ENCODE results near the gene CHRD. TPM values are rescaled to one million over a fixed set of nuclear protein-coding genes. Genes with fewer than 3 reads are reported as not detected.

The CHRD gene
- total and polyA plus RNA-seq, 4 donors: 11.4 to 23.7 (median 17.8) TPM

- no peak overlapping the region for H3K4me3 ChIP-seq (ENCODE audit: low read depth, low read length)
Measured at GRCh38 chr3:184346480-184347190, 33.2 kb upstream of the CHRD start.

GRCh38 chr3:184347321-184348056 is 32.4 kb upstream of the CHRD start:
- Histone ChIP-seq H3K36me3 (ENCODE audit: control insufficient read depth, insufficient read depth, low read length) (peaks cover 58% of the 10 kb centered on the region), H3K9me3 (ENCODE audit: control insufficient read depth, insufficient read depth, low read length) (no peaks in the 10 kb centered on the region), H3K4me3 (ENCODE audit: low read depth, low read length) (no peak overlapping the region), H3K27me3 (ENCODE audit: control insufficient read depth, insufficient read depth, low read length) (no peaks in the 10 kb centered on the region), H3K4me1 (ENCODE audit: control insufficient read depth, insufficient read depth, low read length) (peaks cover 50% of the 10 kb centered on the region), H3K27ac (ENCODE audit: low read depth, low read length) (peak overlapping the region; percentile 25)
- DNase-seq (ENCODE audit: low read depth in 4 of 6, low spot score in 6 of 6): peak in 1 of 6 donors; percentile 47
- 85% methylated on average over 8 of the region's 12 CpGs for WGBS (ENCODE audit: insufficient coverage)

More at GRCh38 chr3:184346480-184347190, 33.2 kb upstream of the CHRD start:
- DNase-seq (ENCODE audit: low read depth in 4 of 6, low spot score in 6 of 6): no peak
- H3K27me3 ChIP-seq (ENCODE audit: control insufficient read depth, insufficient read depth, low read length): no peaks in the 10 kb centered on the region
- 82% methylated on average over 18 of the region's 20 CpGs for WGBS (ENCODE audit: insufficient coverage)
- peaks cover 58% of the 10 kb centered on the region for H3K36me3 ChIP-seq (ENCODE audit: control insufficient read depth, insufficient read depth, low read length)
- H3K27ac ChIP-seq (ENCODE audit: low read depth, low read length): no peak overlapping the region
- H3K4me1 ChIP-seq (ENCODE audit: control insufficient read depth, insufficient read depth, low read length): peaks cover 41% of the 10 kb centered on the region
- H3K9me3 ChIP-seq (ENCODE audit: control insufficient read depth, insufficient read depth, low read length): no peaks in the 10 kb centered on the region

GRCh38 chr3:184348057-184348382 is 31.8 kb upstream of the CHRD start:
- Histone ChIP-seq H3K9me3 (ENCODE audit: control insufficient read depth, insufficient read depth, low read length) (no peaks in the 10 kb centered on the region), H3K27ac (ENCODE audit: low read depth, low read length) (no peak overlapping the region), H3K36me3 (ENCODE audit: control insufficient read depth, insufficient read depth, low read length) (peaks cover 58% of the 10 kb centered on the region), H3K27me3 (ENCODE audit: control insufficient read depth, insufficient read depth, low read length) (no peaks in the 10 kb centered on the region), H3K4me1 (ENCODE audit: control insufficient read depth, insufficient read depth, low read length) (peaks cover 52% of the 10 kb centered on the region), H3K4me3 (ENCODE audit: low read depth, low read length) (no peak overlapping the region)
- no peak for DNase-seq (ENCODE audit: low read depth in 4 of 6, low spot score in 6 of 6)
- WGBS (ENCODE audit: insufficient coverage): 100% methylated on average over 3 of the region's 4 CpGs

GRCh38 chr3:184349563-184350470 is 30.0 kb upstream of the CHRD start:
- Histone ChIP-seq H3K9me3 (ENCODE audit: control insufficient read depth, insufficient read depth, low read length) (no peaks in the 10 kb centered on the region), H3K36me3 (ENCODE audit: control insufficient read depth, insufficient read depth, low read length) (peaks cover 63% of the 10 kb centered on the region), H3K4me3 (ENCODE audit: low read depth, low read length) (no peak overlapping the region), H3K27ac (ENCODE audit: low read depth, low read length) (no peak overlapping the region), H3K27me3 (ENCODE audit: control insufficient read depth, insufficient read depth, low read length) (no peaks in the 10 kb centered on the region), H3K4me1 (ENCODE audit: control insufficient read depth, insufficient read depth, low read length) (peaks cover 45% of the 10 kb centered on the region)
- DNase-seq (ENCODE audit: low read depth in 4 of 6, low spot score in 6 of 6): no peak
- WGBS (ENCODE audit: insufficient coverage): 55% methylated on average over 8 of the region's 10 CpGs

GRCh38 chr3:184350618-184351017 is 29.2 kb upstream of the CHRD start:
- no peak for DNase-seq (ENCODE audit: low read depth in 4 of 6, low spot score in 6 of 6)
- 100% methylated on average over 5 of the region's 6 CpGs for WGBS (ENCODE audit: insufficient coverage)
- Histone ChIP-seq H3K36me3 (ENCODE audit: control insufficient read depth, insufficient read depth, low read length) (peaks cover 63% of the 10 kb centered on the region), H3K27me3 (ENCODE audit: control insufficient read depth, insufficient read depth, low read length) (no peaks in the 10 kb centered on the region), H3K4me1 (ENCODE audit: control insufficient read depth, insufficient read depth, low read length) (peaks cover 37% of the 10 kb centered on the region), H3K4me3 (ENCODE audit: low read depth, low read length) (no peak overlapping the region), H3K9me3 (ENCODE audit: control insufficient read depth, insufficient read depth, low read length) (no peaks in the 10 kb centered on the region), H3K27ac (ENCODE audit: low read depth, low read length) (no peak overlapping the region)

- 24% methylated on average over 8 of the region's 9 CpGs for WGBS (ENCODE audit: insufficient coverage)
- no peak overlapping the region for H3K4me3 ChIP-seq (ENCODE audit: low read depth, low read length)
- no peak overlapping the region for H3K27ac ChIP-seq (ENCODE audit: low read depth, low read length)
Measured at GRCh38 chr3:184351511-184352148, 28.2 kb upstream of the CHRD start.

GRCh38 chr3:184352149-184352785 is 27.6 kb upstream of the CHRD start:
- Histone ChIP-seq H3K36me3 (ENCODE audit: control insufficient read depth, insufficient read depth, low read length) (peaks cover 67% of the 10 kb centered on the region), H3K4me3 (ENCODE audit: low read depth, low read length) (no peak overlapping the region), H3K27me3 (ENCODE audit: control insufficient read depth, insufficient read depth, low read length) (no peaks in the 10 kb centered on the region), H3K4me1 (ENCODE audit: control insufficient read depth, insufficient read depth, low read length) (peaks cover 26% of the 10 kb centered on the region), H3K27ac (ENCODE audit: low read depth, low read length) (no peak overlapping the region), H3K9me3 (ENCODE audit: control insufficient read depth, insufficient read depth, low read length) (no peaks in the 10 kb centered on the region)
- WGBS (ENCODE audit: insufficient coverage): 72% methylated on average over 14 of the region's 15 CpGs
- DNase-seq (ENCODE audit: low read depth in 4 of 6, low spot score in 6 of 6): no peak

More at GRCh38 chr3:184351511-184352148, 28.2 kb upstream of the CHRD start:
- peaks cover 27% of the 10 kb centered on the region for H3K4me1 ChIP-seq (ENCODE audit: control insufficient read depth, insufficient read depth, low read length)
- no peaks in the 10 kb centered on the region for H3K9me3 ChIP-seq (ENCODE audit: control insufficient read depth, insufficient read depth, low read length)
- peaks cover 65% of the 10 kb centered on the region for H3K36me3 ChIP-seq (ENCODE audit: control insufficient read depth, insufficient read depth, low read length)
- DNase-seq (ENCODE audit: low read depth in 4 of 6, low spot score in 6 of 6): peak in 1 of 6 donors; percentile 75
- no peaks in the 10 kb centered on the region for H3K27me3 ChIP-seq (ENCODE audit: control insufficient read depth, insufficient read depth, low read length)

GRCh38 chr3:184352897-184353545 is 26.8 kb upstream of the CHRD start:
- H3K27ac ChIP-seq (ENCODE audit: low read depth, low read length): no peak overlapping the region
- 95% methylated on average over 9 of the region's 11 CpGs for WGBS (ENCODE audit: insufficient coverage)
- H3K9me3 ChIP-seq (ENCODE audit: control insufficient read depth, insufficient read depth, low read length): no peaks in the 10 kb centered on the region
- H3K27me3 ChIP-seq (ENCODE audit: control insufficient read depth, insufficient read depth, low read length): no peaks in the 10 kb centered on the region
- no peak overlapping the region for H3K4me3 ChIP-seq (ENCODE audit: low read depth, low read length)
- peaks cover 71% of the 10 kb centered on the region for H3K36me3 ChIP-seq (ENCODE audit: control insufficient read depth, insufficient read depth, low read length)
- no peak for DNase-seq (ENCODE audit: low read depth in 4 of 6, low spot score in 6 of 6)
- peaks cover 23% of the 10 kb centered on the region for H3K4me1 ChIP-seq (ENCODE audit: control insufficient read depth, insufficient read depth, low read length)

Measured in spinal cord (tissue), 10 donors.